Measurements from ENCODE around the gene GNPDA2.
"Not testable (repeated sequence)": the region's sequence is repeated elsewhere in the genome, so short reads cannot be mapped to it uniquely, and the experiment has no call there.

Gene GNPDA2

GRCh38 chr4:44726038-44726871 lies at the start of gene GNPDA2:
GNPDA2 (minus strand) TSS chr4:44726556; CDS start chr4:44722207, 4,349 bp downstream.
- Histone ChIP-seq H3K27me3 (ENCODE audit: insufficient read depth, low read length) (no peaks in the 10 kb centered on the region), H2AFZ (ENCODE audit: low read depth, low read length) (peak within 1 kb of the TSS; percentile 98), H3K4me1 (ENCODE audit: insufficient read depth, low read length) (peaks cover 13% of the 10 kb centered on the region), H3K4me3 (ENCODE audit: low read length) (peak within 1 kb of the TSS; percentile 91), H3K36me3 (ENCODE audit: insufficient read depth, low read length) (no peaks in the 10 kb centered on the region), H3K9me3 (ENCODE audit: low read length) (no peaks in the 10 kb centered on the region)

GRCh38 chr4:44772340-44772739 lies 46.0 kb upstream of the GNPDA2 start:
- H2AFZ ChIP-seq (ENCODE audit: low read depth, low read length) = no peak overlapping the region
- no peaks in the 10 kb centered on the region for H3K36me3 ChIP-seq (ENCODE audit: insufficient read depth, low read length)
- no peaks in the 10 kb centered on the region for H3K27me3 ChIP-seq (ENCODE audit: insufficient read depth, low read length)
- no peaks in the 10 kb centered on the region for H3K9me3 ChIP-seq (ENCODE audit: low read length)
- H3K4me3 ChIP-seq (ENCODE audit: low read length) = no peak overlapping the region
- no peaks in the 10 kb centered on the region for H3K4me1 ChIP-seq (ENCODE audit: insufficient read depth, low read length)

GRCh38 chr4:44771789-44772188 lies 45.4 kb upstream of the GNPDA2 start:
- H3K4me1 ChIP-seq (ENCODE audit: insufficient read depth, low read length) = no peaks in the 10 kb centered on the region
- no peaks in the 10 kb centered on the region for H3K36me3 ChIP-seq (ENCODE audit: insufficient read depth, low read length)
- no peaks in the 10 kb centered on the region for H3K27me3 ChIP-seq (ENCODE audit: insufficient read depth, low read length)

GRCh38 chr4:44766453-44766852 lies 40.1 kb upstream of the GNPDA2 start:
- Histone ChIP-seq H3K4me1 (ENCODE audit: insufficient read depth, low read length) (no peaks in the 10 kb centered on the region), H3K36me3 (ENCODE audit: insufficient read depth, low read length) (no peaks in the 10 kb centered on the region), H3K27me3 (ENCODE audit: insufficient read depth, low read length) (no peaks in the 10 kb centered on the region), H3K9me3 (ENCODE audit: low read length) (no peaks in the 10 kb centered on the region), H3K4me3 (ENCODE audit: low read length) (no peak overlapping the region), H2AFZ (ENCODE audit: low read depth, low read length) (no peak overlapping the region)

More at GRCh38 chr4:44771789-44772188, 45.4 kb upstream of the GNPDA2 start:
- Histone ChIP-seq H3K4me3 (ENCODE audit: low read length) (no peak overlapping the region), H2AFZ (ENCODE audit: low read depth, low read length) (no peak overlapping the region), H3K9me3 (ENCODE audit: low read length) (no peaks in the 10 kb centered on the region)

- Histone ChIP-seq H3K4me1 (ENCODE audit: insufficient read depth, low read length) (no peaks in the 10 kb centered on the region), H2AFZ (ENCODE audit: low read depth, low read length) (no peak overlapping the region), H3K36me3 (ENCODE audit: insufficient read depth, low read length) (no peaks in the 10 kb centered on the region), H3K27me3 (ENCODE audit: insufficient read depth, low read length) (no peaks in the 10 kb centered on the region), H3K9me3 (ENCODE audit: low read length) (no peaks in the 10 kb centered on the region), H3K4me3 (ENCODE audit: low read length) (no peak overlapping the region)
Observed at GRCh38 chr4:44765116-44765515, 38.8 kb upstream of the GNPDA2 start.

GRCh38 chr4:44761306-44761705 lies 35.0 kb upstream of the GNPDA2 start:
- H3K4me1 ChIP-seq (ENCODE audit: insufficient read depth, low read length) = no peaks in the 10 kb centered on the region
- H3K4me3 ChIP-seq (ENCODE audit: low read length) = no peak overlapping the region
- H3K9me3 ChIP-seq (ENCODE audit: low read length) = no peaks in the 10 kb centered on the region
- no peak overlapping the region for H2AFZ ChIP-seq (ENCODE audit: low read depth, low read length)
- no peaks in the 10 kb centered on the region for H3K36me3 ChIP-seq (ENCODE audit: insufficient read depth, low read length)
- no peaks in the 10 kb centered on the region for H3K27me3 ChIP-seq (ENCODE audit: insufficient read depth, low read length)

- Histone ChIP-seq H3K36me3 (ENCODE audit: insufficient read depth, low read length) (no peaks in the 10 kb centered on the region), H3K9me3 (ENCODE audit: low read length) (no peaks in the 10 kb centered on the region), H3K4me3 (ENCODE audit: low read length) (no peak overlapping the region)
Observed at GRCh38 chr4:44760142-44760898, 34.0 kb upstream of the GNPDA2 start.

GRCh38 chr4:44756559-44756958 lies 30.2 kb upstream of the GNPDA2 start:
- Histone ChIP-seq H3K4me3 (ENCODE audit: low read length) (no peak overlapping the region), H3K4me1 (ENCODE audit: insufficient read depth, low read length) (no peaks in the 10 kb centered on the region), H2AFZ (ENCODE audit: low read depth, low read length) (no peak overlapping the region), H3K36me3 (ENCODE audit: insufficient read depth, low read length) (no peaks in the 10 kb centered on the region), H3K9me3 (ENCODE audit: low read length) (no peaks in the 10 kb centered on the region), H3K27me3 (ENCODE audit: insufficient read depth, low read length) (no peaks in the 10 kb centered on the region)

More at GRCh38 chr4:44760142-44760898, 34.0 kb upstream of the GNPDA2 start:
- no peaks in the 10 kb centered on the region for H3K27me3 ChIP-seq (ENCODE audit: insufficient read depth, low read length)
- no peaks in the 10 kb centered on the region for H3K4me1 ChIP-seq (ENCODE audit: insufficient read depth, low read length)
- no peak overlapping the region for H2AFZ ChIP-seq (ENCODE audit: low read depth, low read length)

GRCh38 chr4:44740201-44740600 lies 13.8 kb upstream of the GNPDA2 start:
- Histone ChIP-seq H3K4me3 (ENCODE audit: low read length) (no peak overlapping the region), H2AFZ (ENCODE audit: low read depth, low read length) (no peak overlapping the region), H3K4me1 (ENCODE audit: insufficient read depth, low read length) (no peaks in the 10 kb centered on the region), H3K27me3 (ENCODE audit: insufficient read depth, low read length) (no peaks in the 10 kb centered on the region), H3K9me3 (ENCODE audit: low read length) (no peaks in the 10 kb centered on the region), H3K36me3 (ENCODE audit: insufficient read depth, low read length) (no peaks in the 10 kb centered on the region)

GRCh38 chr4:44738615-44739014 lies 12.3 kb upstream of the GNPDA2 start:
- no peaks in the 10 kb centered on the region for H3K9me3 ChIP-seq (ENCODE audit: low read length)
- H3K4me3 ChIP-seq (ENCODE audit: low read length) = no peak overlapping the region
- no peaks in the 10 kb centered on the region for H3K27me3 ChIP-seq (ENCODE audit: insufficient read depth, low read length)
- H3K36me3 ChIP-seq (ENCODE audit: insufficient read depth, low read length) = no peaks in the 10 kb centered on the region
- no peaks in the 10 kb centered on the region for H3K4me1 ChIP-seq (ENCODE audit: insufficient read depth, low read length)
- no peak overlapping the region for H2AFZ ChIP-seq (ENCODE audit: low read depth, low read length)

- H3K4me3 ChIP-seq (ENCODE audit: low read length) = no peak overlapping the region
- no peak overlapping the region for H2AFZ ChIP-seq (ENCODE audit: low read depth, low read length)
- H3K27me3 ChIP-seq (ENCODE audit: insufficient read depth, low read length) = no peaks in the 10 kb centered on the region
- H3K9me3 ChIP-seq (ENCODE audit: low read length) = no peaks in the 10 kb centered on the region
- H3K36me3 ChIP-seq (ENCODE audit: insufficient read depth, low read length) = no peaks in the 10 kb centered on the region
- no peaks in the 10 kb centered on the region for H3K4me1 ChIP-seq (ENCODE audit: insufficient read depth, low read length)
Observed at GRCh38 chr4:44736900-44737299, 10.5 kb upstream of the GNPDA2 start.

- not testable (repeated sequence) for H3K9me3 ChIP-seq (ENCODE audit: low read length); H3K4me3 ChIP-seq (ENCODE audit: low read length); H2AFZ ChIP-seq (ENCODE audit: low read depth, low read length); H3K36me3 ChIP-seq (ENCODE audit: insufficient read depth, low read length); H3K27me3 ChIP-seq (ENCODE audit: insufficient read depth, low read length)
- peaks cover 13% of the 10 kb centered on the region for H3K4me1 ChIP-seq (ENCODE audit: insufficient read depth, low read length)
Observed at GRCh38 chr4:44728694-44729093, 2.3 kb upstream of the GNPDA2 start.

- Histone ChIP-seq H3K9me3 (ENCODE audit: low read length) (no peaks in the 10 kb centered on the region), H3K4me3 (ENCODE audit: low read length) (no peak overlapping the region), H3K36me3 (ENCODE audit: insufficient read depth, low read length) (no peaks in the 10 kb centered on the region), H3K27me3 (ENCODE audit: insufficient read depth, low read length) (no peaks in the 10 kb centered on the region), H2AFZ (ENCODE audit: low read depth, low read length) (peak overlapping the region; percentile 98), H3K4me1 (ENCODE audit: insufficient read depth, low read length) (peaks cover 13% of the 10 kb centered on the region)
Observed at GRCh38 chr4:44727471-44727870, 1.1 kb upstream of the GNPDA2 start.

All from neuron (in vitro differentiated cells).